ENCODE data around the gene ZBTB17. TPM values are rescaled to one million over a fixed set of nuclear protein-coding genes. Genes with fewer than 3 reads are reported as not detected.
"Not testable (repeated sequence)": the region's sequence is repeated elsewhere in the genome, so short reads cannot be mapped to it uniquely, and the experiment has no call there.

Gene ZBTB17
- total RNA-seq, 1 experiment from 2014 or later = 32.0 TPM

DNA sequence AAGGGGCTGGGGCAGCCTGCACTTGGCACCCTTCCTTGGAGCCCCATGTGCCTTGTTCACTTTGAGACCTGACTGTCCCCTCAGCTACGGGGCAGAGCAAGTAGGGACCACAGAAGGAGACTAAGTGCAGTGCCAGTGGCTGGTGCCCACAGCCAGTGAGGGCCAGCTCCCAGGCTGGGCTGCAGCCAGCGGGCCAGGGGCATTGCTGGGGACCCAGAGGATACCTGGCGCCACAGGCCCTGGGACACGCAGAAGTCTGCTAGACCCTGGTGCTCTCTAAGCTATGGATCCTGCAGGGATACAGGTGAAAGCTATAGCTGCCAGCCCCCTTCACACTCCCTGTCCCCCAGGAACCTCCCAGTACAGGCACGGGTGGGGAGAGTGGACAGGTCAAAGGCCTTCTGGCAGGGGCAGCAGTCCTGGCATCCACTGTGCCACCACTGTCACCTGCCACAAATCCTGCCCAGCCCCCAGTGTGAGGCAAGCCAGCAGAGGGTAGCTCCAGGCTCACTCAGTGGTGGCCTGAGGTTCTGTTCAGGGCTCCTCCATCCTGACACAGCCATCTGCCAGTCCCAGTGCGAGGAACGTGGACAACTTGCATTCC is 47.3 kb upstream of the ZBTB17 start (continued):
- TF ChIP-seq, protein P1, sequence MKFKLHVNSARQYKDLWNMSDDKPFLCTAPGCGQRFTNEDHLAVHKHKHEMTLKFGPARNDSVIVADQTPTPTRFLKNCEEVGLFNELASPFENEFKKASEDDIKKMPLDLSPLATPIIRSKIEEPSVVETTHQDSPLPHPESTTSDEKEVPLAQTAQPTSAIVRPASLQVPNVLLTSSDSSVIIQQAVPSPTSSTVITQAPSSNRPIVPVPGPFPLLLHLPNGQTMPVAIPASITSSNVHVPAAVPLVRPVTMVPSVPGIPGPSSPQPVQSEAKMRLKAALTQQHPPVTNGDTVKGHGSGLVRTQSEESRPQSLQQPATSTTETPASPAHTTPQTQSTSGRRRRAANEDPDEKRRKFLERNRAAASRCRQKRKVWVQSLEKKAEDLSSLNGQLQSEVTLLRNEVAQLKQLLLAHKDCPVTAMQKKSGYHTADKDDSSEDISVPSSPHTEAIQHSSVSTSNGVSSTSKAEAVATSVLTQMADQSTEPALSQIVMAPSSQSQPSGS (CRISPR knock-in tag; IDR thresholded peaks at IDR 0.05; ENCODE audit: borderline replicate concordance, low read depth) = no peak
- TF ChIP-seq ZNF138 (CRISPR knock-in tag; conservative IDR thresholded peaks at IDR 0.05) (no peak), MYBL2 (CRISPR knock-in tag; IDR thresholded peaks at IDR 0.05) (no peak), ATF1 (CRISPR knock-in tag; IDR thresholded peaks at IDR 0.05) (no peak), GRHL2 (CRISPR knock-in tag; IDR thresholded peaks at IDR 0.05; ENCODE audit: insufficient replicate concordance, severe bottlenecking) (no peak), SP1 (CRISPR knock-in tag; conservative IDR thresholded peaks at IDR 0.05) (no peak), NR3C1 (CRISPR knock-in tag; conservative IDR thresholded peaks at IDR 0.05; ENCODE audit: low read depth) (no peak), ETV6 (CRISPR knock-in tag; IDR thresholded peaks at IDR 0.05) (no peak), OVOL2 (CRISPR knock-in tag; IDR thresholded peaks at IDR 0.05; ENCODE audit: borderline replicate concordance) (no peak), TP53 (CRISPR knock-in tag; IDR thresholded peaks at IDR 0.05) (no peak)
- TF ChIP-seq, protein P2, sequence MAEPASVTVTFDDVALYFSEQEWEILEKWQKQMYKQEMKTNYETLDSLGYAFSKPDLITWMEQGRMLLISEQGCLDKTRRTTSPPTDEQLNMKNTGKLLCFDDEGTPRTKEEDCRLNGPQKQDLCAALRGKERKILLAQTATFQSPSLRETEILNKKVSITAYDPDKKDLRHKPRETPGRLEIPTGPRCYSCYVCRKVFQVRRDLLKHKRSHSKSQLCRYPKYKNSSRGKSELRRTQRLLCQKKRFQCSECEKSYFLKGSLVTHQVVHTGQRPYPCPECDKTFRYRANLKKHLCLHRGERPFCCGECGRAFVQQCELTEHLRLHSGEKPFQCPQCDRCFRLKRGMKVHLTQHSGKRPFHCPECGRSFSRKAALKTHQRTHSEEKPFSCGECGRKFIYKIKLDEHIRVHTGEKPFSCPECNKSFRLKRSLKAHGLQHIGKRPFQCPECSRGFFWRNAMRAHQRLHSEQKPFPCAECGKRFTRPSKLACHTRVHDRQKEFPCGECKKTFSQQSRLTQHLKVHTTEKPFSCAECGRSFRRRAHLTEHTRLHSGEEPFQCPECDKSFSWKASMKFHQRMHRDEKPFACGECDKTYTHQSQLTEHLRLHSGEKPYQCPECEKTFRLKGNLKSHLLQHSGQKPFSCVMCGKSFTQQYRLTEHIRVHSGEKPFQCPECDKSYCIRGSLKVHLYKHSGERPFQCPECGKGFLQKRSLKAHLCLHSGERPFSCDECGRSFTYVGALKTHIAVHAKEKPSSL (CRISPR knock-in tag; conservative IDR thresholded peaks at IDR 0.05) = no peak
- TF ChIP-seq, protein P3, sequence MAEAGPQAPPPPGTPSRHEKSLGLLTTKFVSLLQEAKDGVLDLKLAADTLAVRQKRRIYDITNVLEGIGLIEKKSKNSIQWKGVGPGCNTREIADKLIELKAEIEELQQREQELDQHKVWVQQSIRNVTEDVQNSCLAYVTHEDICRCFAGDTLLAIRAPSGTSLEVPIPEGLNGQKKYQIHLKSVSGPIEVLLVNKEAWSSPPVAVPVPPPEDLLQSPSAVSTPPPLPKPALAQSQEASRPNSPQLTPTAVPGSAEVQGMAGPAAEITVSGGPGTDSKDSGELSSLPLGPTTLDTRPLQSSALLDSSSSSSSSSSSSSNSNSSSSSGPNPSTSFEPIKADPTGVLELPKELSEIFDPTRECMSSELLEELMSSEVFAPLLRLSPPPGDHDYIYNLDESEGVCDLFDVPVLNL (CRISPR knock-in tag; IDR thresholded peaks at IDR 0.05; ENCODE audit: borderline replicate concordance, low read depth) = no peak

DNA sequence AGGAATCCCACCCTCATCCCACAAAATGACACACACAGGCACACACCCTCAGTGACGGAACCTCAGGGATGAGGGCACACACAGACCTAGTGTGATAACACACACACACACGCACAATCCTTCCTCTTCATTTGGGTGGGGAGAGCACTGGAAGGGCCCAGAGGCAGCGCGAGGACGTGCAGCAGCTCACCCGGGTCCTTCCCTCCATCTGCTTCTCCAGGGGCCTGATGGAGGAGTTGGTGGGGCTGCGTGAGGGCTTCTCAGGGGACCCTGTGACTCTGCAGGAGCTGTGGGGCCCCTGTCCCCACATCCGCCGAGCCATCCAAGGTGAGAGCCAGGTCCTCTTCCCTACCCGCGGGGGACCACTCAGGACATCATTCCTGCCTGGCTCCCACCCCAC is 46.5 kb upstream of the ZBTB17 start:
- CTCF ChIA-PET = no interaction called here
- H3K27me3 Mint-ChIP-seq (ENCODE audit: low read depth) = peaks cover 52% of the 10 kb centered on the region
- no peaks in the 10 kb centered on the region for H3K9me3 Mint-ChIP-seq
- TF ChIP-seq, protein P4, sequence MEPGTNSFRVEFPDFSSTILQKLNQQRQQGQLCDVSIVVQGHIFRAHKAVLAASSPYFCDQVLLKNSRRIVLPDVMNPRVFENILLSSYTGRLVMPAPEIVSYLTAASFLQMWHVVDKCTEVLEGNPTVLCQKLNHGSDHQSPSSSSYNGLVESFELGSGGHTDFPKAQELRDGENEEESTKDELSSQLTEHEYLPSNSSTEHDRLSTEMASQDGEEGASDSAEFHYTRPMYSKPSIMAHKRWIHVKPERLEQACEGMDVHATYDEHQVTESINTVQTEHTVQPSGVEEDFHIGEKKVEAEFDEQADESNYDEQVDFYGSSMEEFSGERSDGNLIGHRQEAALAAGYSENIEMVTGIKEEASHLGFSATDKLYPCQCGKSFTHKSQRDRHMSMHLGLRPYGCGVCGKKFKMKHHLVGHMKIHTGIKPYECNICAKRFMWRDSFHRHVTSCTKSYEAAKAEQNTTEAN (CRISPR knock-in tag; IDR thresholded peaks at IDR 0.05) = no peak
- DNase-seq (ENCODE audit: low spot score) (no peak), ATAC-seq (no peak)
- H3K27ac Mint-ChIP-seq = no peak overlapping the region
- POLR2A ChIA-PET = no interaction called here
- peaks cover 28% of the 10 kb centered on the region for H3K4me1 Mint-ChIP-seq
- H3K36me3 Mint-ChIP-seq = no peaks in the 10 kb centered on the region
- no peak overlapping the region for H3K4me3 Mint-ChIP-seq

DNA sequence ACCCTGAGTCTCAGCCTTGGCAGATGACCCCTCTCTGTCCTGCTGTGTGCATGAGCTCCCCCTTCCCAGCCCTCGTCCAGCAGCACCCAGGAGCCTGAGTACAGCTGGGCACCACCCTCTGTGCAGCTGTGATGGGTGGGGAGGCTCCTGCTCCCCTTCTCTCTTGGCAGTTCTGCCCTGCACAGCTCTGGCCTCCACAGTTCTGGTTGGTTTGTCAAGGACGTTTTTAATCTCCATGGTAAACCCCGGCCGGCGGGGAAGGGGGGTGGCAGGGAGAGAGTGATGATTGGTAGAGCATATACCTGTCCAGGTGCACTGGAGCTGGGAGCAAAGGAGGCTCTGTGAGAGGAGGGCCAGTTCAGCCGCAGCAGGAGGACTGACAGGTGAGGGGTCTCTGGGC is 45.8 kb upstream of the ZBTB17 start, which contains the start of gene CLCNKA:
Gene CLCNKA (plus strand): TSS at position 356 of the 400 bp plus-strand sequence. CDS start 584 bp downstream, outside the sequence.
- no peak for ATAC-seq
- CTCF ChIA-PET = interaction anchor here (0.6 kb wide), 1 partner anchor 22 kb away, joined by 4 read pairs; the partner anchor contains the start of gene CLCNKB
- H3K27ac Mint-ChIP-seq = no peak within 1 kb of the TSS

DNA sequence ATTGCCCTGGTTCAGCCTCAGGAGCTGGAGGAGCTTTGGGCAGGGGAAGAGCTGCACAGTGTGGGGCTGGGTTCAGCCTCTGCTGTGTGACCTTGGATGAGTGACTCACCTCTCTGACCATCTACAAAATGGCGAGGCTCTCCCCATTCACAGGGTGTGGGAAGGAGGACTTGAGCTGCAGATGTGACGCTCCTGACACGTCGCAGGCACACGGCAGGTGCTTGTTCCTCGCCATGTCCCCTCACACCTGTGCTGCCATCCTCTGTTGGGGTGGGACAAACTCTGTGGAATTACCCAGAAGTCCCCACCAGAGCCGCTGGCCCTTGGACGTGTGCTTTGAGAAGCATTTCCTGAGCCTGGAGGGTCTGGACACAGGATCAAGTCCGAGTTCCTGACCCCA is 45.0 kb upstream of the ZBTB17 start:
- H3K9me3 Mint-ChIP-seq; ATAC-seq; H3K36me3 Mint-ChIP-seq; H3K27ac Mint-ChIP-seq; DNase-seq (ENCODE audit: low spot score); H3K4me3 Mint-ChIP-seq; POLR2A ChIA-PET: not testable (repeated sequence)
- H3K27me3 Mint-ChIP-seq (ENCODE audit: low read depth) = peaks cover 52% of the 10 kb centered on the region
- CTCF ChIA-PET = interaction anchor here (0.9 kb wide), 1 partner anchor 12 kb away, joined by 3 read pairs; no protein-coding TSS in a partner anchor
- H3K4me1 Mint-ChIP-seq = peaks cover 37% of the 10 kb centered on the region

More for the DNA sequence above, 45.8 kb upstream of the ZBTB17 start, which contains the start of gene CLCNKA:
- peaks cover 34% of the 10 kb centered on the region for H3K4me1 Mint-ChIP-seq
- no peak for TF ChIP-seq ZNF219 (CRISPR knock-in tag; IDR thresholded peaks at IDR 0.05; ENCODE audit: borderline replicate concordance)
- peaks cover 52% of the 10 kb centered on the region for H3K27me3 Mint-ChIP-seq (ENCODE audit: low read depth)
- H3K36me3 Mint-ChIP-seq = no peaks in the 10 kb centered on the region
- no peaks in the 10 kb centered on the region for H3K9me3 Mint-ChIP-seq
- DNase-seq (ENCODE audit: low spot score) = no peak
- H3K4me3 Mint-ChIP-seq = no peak within 1 kb of the TSS
- POLR2A ChIA-PET = no interaction called here

Measured in WTC11 (cell line).